SK-N-SH treated with all-trans-retinoic acid at 6 μM for 48 hours (cell line): Measurements from ENCODE around the gene NTM.

ENCODE experiments used
- ARNTL ChIP-seq: fragments of 450-650 bp; formaldehyde crosslinking; IDR thresholded peaks from 2 replicates; pipeline ENCODE4 v1.5.0; 2020; ENCODE audit warnings: low read depth, mild to moderate bottlenecking, moderate library complexity, borderline replicate concordance
- GLIS3 ChIP-seq: fragments of 250-450 bp; sonication (Bioruptor Pico); IDR thresholded peaks from 2 replicates; pipeline ENCODE4 v1.5.0; 2020; ENCODE audit warnings: mild to moderate bottlenecking, moderate library complexity
- ISL1 ChIP-seq: fragments of 250-450 bp; sonication (Bioruptor Pico); IDR thresholded peaks from 2 replicates; pipeline ENCODE4 v2.1.2; 2022; ENCODE audit warnings: mild to moderate bottlenecking, moderate library complexity
- PATZ1 ChIP-seq: fragments of 250-450 bp; sonication (Bioruptor Pico); IDR thresholded peaks from 2 replicates; pipeline ENCODE4 v1.8.0; 2020; ENCODE audit warnings: mild to moderate bottlenecking, moderate library complexity, borderline replicate concordance
- PPARA ChIP-seq: fragments of 250-450 bp; sonication (Bioruptor Pico); IDR thresholded peaks from 2 replicates; pipeline ENCODE4 v1.5.0; 2020; ENCODE audit warnings: mild to moderate bottlenecking, borderline replicate concordance
- RARB ChIP-seq: fragments of 250-450 bp; sonication (Bioruptor Pico); IDR thresholded peaks from 2 replicates; pipeline ENCODE4 v1.8.0; 2021; ENCODE audit warnings: mild to moderate bottlenecking, moderate library complexity
- ZFP3 ChIP-seq: fragments of 250-450 bp; sonication (Bioruptor Pico); IDR thresholded peaks from 2 replicates; pipeline ENCODE4 v1.5.0; 2020; ENCODE audit warnings: mild to moderate bottlenecking, moderate library complexity
- ZFP30 ChIP-seq: fragments of 450-650 bp; formaldehyde crosslinking; IDR thresholded peaks from 2 replicates; pipeline ENCODE4 v1.5.0; 2022; ENCODE audit warnings: mild to moderate bottlenecking, moderate library complexity
- ZNF70 ChIP-seq: fragments of 450-650 bp; formaldehyde crosslinking; IDR thresholded peaks from 2 replicates; pipeline ENCODE4 v1.5.0; 2020; ENCODE audit warnings: mild to moderate bottlenecking, moderate library complexity
- ZNF8 ChIP-seq: fragments of 450-650 bp; formaldehyde crosslinking; IDR thresholded peaks from 2 replicates; pipeline ENCODE4 v1.5.0; 2020; ENCODE audit warnings: mild to moderate bottlenecking, moderate library complexity
- TF ChIP-seq, protein P1 (sequence below): fragments of 250-450 bp; sonication (Bioruptor Pico); IDR thresholded peaks from 2 replicates; pipeline ENCODE4 v1.5.1; 2021; ENCODE audit warnings: mild to moderate bottlenecking, moderate library complexity
- TF ChIP-seq, protein P2 (sequence below): fragments of 250-450 bp; sonication (Bioruptor Pico); IDR thresholded peaks from 2 replicates; pipeline ENCODE4 v1.5.1; 2020; ENCODE audit warnings: low read depth, mild to moderate bottlenecking, moderate library complexity

DNA sequence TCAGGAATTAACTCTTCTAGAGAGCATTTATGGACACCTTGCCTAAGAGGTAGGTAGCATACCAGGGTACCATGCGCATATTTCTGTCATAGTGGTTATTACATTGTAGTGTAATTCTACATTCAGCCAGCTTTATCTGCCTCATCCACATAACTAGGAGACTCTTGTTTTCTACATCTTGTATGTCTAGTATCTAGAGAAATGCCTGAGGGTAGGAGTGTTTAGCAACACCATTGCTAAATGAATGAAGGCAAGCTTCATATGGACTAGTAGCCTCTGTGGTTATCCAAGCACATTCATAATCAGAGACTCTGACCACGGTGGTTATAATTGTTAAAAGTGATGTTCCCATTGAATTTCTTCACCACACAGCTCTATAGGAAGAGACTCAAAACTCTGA lies 107.9 kb downstream of the NTM start:
- TF ChIP-seq PPARA (no peak), GLIS3 (CRISPR knock-in tag) (no peak), ISL1 (no peak), ZNF8 (CRISPR knock-in tag) (no peak), ZFP30 (no peak), ARNTL (CRISPR knock-in tag) (no peak), ZFP3 (CRISPR knock-in tag) (no peak), PATZ1 (no peak), RARB (CRISPR knock-in tag) (no peak), ZNF70 (CRISPR knock-in tag) (no peak)
- TF ChIP-seq, protein P1, sequence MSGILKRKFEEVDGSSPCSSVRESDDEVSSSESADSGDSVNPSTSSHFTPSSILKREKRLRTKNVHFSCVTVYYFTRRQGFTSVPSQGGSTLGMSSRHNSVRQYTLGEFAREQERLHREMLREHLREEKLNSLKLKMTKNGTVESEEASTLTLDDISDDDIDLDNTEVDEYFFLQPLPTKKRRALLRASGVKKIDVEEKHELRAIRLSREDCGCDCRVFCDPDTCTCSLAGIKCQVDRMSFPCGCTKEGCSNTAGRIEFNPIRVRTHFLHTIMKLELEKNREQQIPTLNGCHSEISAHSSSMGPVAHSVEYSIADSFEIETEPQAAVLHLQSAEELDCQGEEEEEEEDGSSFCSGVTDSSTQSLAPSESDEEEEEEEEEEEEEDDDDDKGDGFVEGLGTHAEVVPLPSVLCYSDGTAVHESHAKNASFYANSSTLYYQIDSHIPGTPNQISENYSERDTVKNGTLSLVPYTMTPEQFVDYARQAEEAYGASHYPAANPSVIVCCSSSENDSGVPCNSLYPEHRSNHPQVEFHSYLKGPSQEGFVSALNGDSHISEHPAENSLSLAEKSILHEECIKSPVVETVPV (CRISPR knock-in tag) = no peak
- TF ChIP-seq, protein P2, sequence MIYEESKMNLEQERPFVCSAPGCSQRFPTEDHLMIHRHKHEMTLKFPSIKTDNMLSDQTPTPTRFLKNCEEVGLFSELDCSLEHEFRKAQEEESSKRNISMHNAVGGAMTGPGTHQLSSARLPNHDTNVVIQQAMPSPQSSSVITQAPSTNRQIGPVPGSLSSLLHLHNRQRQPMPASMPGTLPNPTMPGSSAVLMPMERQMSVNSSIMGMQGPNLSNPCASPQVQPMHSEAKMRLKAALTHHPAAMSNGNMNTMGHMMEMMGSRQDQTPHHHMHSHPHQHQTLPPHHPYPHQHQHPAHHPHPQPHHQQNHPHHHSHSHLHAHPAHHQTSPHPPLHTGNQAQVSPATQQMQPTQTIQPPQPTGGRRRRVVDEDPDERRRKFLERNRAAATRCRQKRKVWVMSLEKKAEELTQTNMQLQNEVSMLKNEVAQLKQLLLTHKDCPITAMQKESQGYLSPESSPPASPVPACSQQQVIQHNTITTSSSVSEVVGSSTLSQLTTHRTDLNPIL (CRISPR knock-in tag) = no peak
